ENCODE measurements around the gene EVI5L. TPM values are rescaled to one million over a fixed set of nuclear protein-coding genes. Genes with fewer than 3 reads are reported as not detected.
A peak's percentile ranks its signal among the peaks of the same experiment; 100 is the strongest.
"Not testable (repeated sequence)": the region's sequence is repeated elsewhere in the genome, so short reads cannot be mapped to it uniquely, and the experiment has no call there.

EVI5L gene
- total and polyA plus RNA-seq, 3 experiments from 2014 or later, result 2.9 to 7.4 (median 6.7) TPM

DNA sequence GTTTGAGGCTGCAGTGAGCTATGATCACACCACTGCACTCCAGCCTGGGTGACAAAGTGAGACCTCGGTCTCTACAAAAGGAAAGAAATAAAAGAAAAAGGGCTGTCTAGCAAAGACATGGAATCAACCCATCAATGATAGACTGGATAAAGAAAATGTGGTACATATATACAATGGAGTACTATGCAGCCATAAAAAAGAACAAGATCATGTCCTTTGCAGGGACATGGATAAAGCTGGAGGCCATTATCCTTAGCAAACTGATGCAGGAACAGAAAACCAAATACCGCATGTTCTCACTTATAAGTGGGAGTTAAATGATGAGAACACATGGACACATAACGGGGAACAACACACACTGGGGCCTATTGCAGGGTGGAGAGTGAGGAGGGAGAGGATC lies 14.0 kb upstream of the EVI5L start:
- H3K4me3 ChIP-seq (ENCODE audit: low read length); DNase-seq; H3K36me3 ChIP-seq (ENCODE audit: insufficient read depth, low read length); H3K27me3 ChIP-seq (ENCODE audit: insufficient read depth, low read length, poor library complexity, severe bottlenecking); CTCF ChIA-PET; H3K27ac ChIP-seq (ENCODE audit: low read depth, low read length); H3K27ac Mint-ChIP-seq; H3K9me3 ChIP-seq (ENCODE audit: low read length); POLR2A ChIA-PET: not testable (repeated sequence)
- H3K9me3 Mint-ChIP-seq, result peaks cover 6 to 19% (median 13%) of the 10 kb centered on the region in 5 donors
- peaks cover 21 to 45% of the 10 kb centered on the region in 2 donors for H3K27me3 Mint-ChIP-seq
- peaks cover 12 to 19% (median 16%) of the 10 kb centered on the region in 3 donors for H3K4me1 Mint-ChIP-seq
- H3K4me3 Mint-ChIP-seq, result peak overlapping the region in 1 of 7 donors; percentile 73
- H3K4me1 ChIP-seq (ENCODE audit: insufficient read depth, low read length), result peaks cover 13% of the 10 kb centered on the region
- H3K36me3 Mint-ChIP-seq, result peaks cover 0 to 12% (median 4%) of the 10 kb centered on the region in 3 donors

DNA sequence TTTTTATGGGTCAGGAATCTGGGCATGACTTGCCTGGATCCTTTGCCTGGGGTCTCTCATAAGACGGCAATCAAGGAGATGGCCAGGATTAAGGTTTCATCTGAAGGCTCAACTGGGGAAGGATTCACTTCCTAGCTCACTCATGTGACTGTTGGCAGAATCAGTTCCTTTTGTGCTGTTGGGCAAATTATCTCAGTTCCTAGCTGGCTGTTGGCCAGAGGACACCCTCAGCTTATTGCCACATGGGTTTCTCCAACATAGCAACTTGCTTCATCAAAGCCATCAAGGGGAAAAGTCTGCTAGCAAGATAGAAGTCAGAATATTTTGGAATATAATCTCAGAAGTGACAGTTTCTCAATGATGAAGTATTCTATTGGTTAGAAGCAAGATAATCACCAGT lies 12.2 kb upstream of the EVI5L start:
- no peak for DNase-seq
- no peaks in the 10 kb centered on the region for H3K36me3 ChIP-seq (ENCODE audit: insufficient read depth, low read length)
- H3K27me3 ChIP-seq (ENCODE audit: insufficient read depth, low read length, poor library complexity, severe bottlenecking), result peaks cover 8% of the 10 kb centered on the region
- no peak overlapping the region for H3K4me3 Mint-ChIP-seq
- peaks cover 0 to 11% (median 2%) of the 10 kb centered on the region in 5 donors for H3K9me3 Mint-ChIP-seq
- no peak overlapping the region for H3K4me3 ChIP-seq (ENCODE audit: low read length)
- H3K4me1 ChIP-seq (ENCODE audit: insufficient read depth, low read length), result peaks cover 13% of the 10 kb centered on the region
- ChIA-PET CTCF (interaction anchor here (1.4 to 1.7 kb wide), 3 partner anchors 17 to 137 kb away, joined by 4 to 5 read pairs (median 4); partner anchors contain the start of gene TRAPPC5), POLR2A (no interaction called here)
- peaks cover 12 to 19% (median 16%) of the 10 kb centered on the region in 3 donors for H3K4me1 Mint-ChIP-seq
- no peak overlapping the region for H3K27ac ChIP-seq (ENCODE audit: low read depth, low read length)
- H3K36me3 Mint-ChIP-seq, result peaks cover 0 to 1% (median 0%) of the 10 kb centered on the region in 3 donors
- no peaks in the 10 kb centered on the region for H3K9me3 ChIP-seq (ENCODE audit: low read length)
- peaks cover 22 to 43% of the 10 kb centered on the region in 2 donors for H3K27me3 Mint-ChIP-seq
- no peak overlapping the region for H3K27ac Mint-ChIP-seq

DNA sequence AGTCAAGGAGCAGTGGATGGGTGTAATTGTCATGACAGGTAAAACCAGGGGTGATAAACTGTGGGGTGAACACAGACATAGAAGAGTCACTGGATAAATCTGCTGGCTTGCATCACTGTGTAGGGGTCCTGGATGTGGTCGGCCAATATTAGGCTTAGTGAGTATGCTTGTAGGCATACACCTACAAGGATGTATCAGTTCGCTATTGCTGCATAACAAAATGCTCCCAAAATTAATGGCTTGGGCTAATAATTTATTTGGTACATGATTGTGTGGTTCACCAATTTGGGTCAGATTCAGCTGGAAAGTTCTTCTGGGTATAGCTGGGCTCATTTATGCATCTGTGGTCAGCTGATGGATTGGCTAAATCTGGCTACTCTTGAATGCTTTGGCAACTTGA lies 11.2 kb upstream of the EVI5L start:
- Mint-ChIP-seq H3K27me3 (peaks cover 22 to 45% of the 10 kb centered on the region in 2 donors), H3K4me1 (peaks cover 12 to 19% (median 16%) of the 10 kb centered on the region in 3 donors), H3K27ac (no peak overlapping the region), H3K4me3 (no peak overlapping the region), H3K9me3 (peaks cover 0 to 9% (median 2%) of the 10 kb centered on the region in 5 donors), H3K36me3 (peaks cover 0 to 1% (median 0%) of the 10 kb centered on the region in 3 donors)
- no peak for DNase-seq
- H3K4me3 ChIP-seq (ENCODE audit: low read length), result no peak overlapping the region
- H3K9me3 ChIP-seq (ENCODE audit: low read length), result no peaks in the 10 kb centered on the region
- ChIA-PET POLR2A (no interaction called here), CTCF (interaction anchor here (1.4 to 1.9 kb wide), 3 partner anchors 14 to 50 kb away, joined by 4 to 7 read pairs (median 4); no protein-coding TSS in a partner anchor)
- no peak overlapping the region for H3K27ac ChIP-seq (ENCODE audit: low read depth, low read length)
- no peaks in the 10 kb centered on the region for H3K36me3 ChIP-seq (ENCODE audit: insufficient read depth, low read length)
- H3K27me3 ChIP-seq (ENCODE audit: insufficient read depth, low read length, poor library complexity, severe bottlenecking), result peaks cover 8% of the 10 kb centered on the region
- peaks cover 13% of the 10 kb centered on the region for H3K4me1 ChIP-seq (ENCODE audit: insufficient read depth, low read length)

DNA sequence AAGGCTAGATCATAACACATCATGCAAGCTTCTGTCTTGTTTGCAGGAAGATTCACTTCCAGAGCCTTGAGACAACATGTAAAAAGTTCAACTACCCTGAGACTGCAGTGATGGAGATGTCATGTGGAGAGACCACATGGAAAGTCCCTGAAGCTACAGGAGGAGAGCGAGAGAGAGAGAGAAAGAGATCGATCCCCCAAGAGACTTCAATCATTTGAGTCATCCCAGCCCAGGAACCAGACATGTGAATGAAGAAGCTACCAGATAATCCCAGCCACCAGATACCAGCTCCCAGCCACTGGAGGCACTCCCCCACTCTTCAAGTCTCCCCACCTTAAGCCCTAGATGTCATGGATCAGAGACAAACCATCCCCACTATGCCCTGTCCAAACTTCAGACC lies 10.7 kb upstream of the EVI5L start:
- Histone ChIP-seq H3K27me3 (ENCODE audit: insufficient read depth, low read length, poor library complexity, severe bottlenecking) (peaks cover 8% of the 10 kb centered on the region), H3K36me3 (ENCODE audit: insufficient read depth, low read length) (no peaks in the 10 kb centered on the region), H3K4me3 (ENCODE audit: low read length) (no peak overlapping the region), H3K9me3 (ENCODE audit: low read length) (no peaks in the 10 kb centered on the region), H3K4me1 (ENCODE audit: insufficient read depth, low read length) (peaks cover 13% of the 10 kb centered on the region), H3K27ac (ENCODE audit: low read depth, low read length) (no peak overlapping the region)
- peaks cover 0 to 1% (median 0%) of the 10 kb centered on the region in 3 donors for H3K36me3 Mint-ChIP-seq
- peaks cover 22 to 42% of the 10 kb centered on the region in 2 donors for H3K27me3 Mint-ChIP-seq
- peak overlapping the region in 1 of 8 donors; percentile 10 for H3K27ac Mint-ChIP-seq
- POLR2A ChIA-PET, result no interaction called here
- no peak overlapping the region for H3K4me3 Mint-ChIP-seq
- H3K4me1 Mint-ChIP-seq, result peaks cover 12 to 16% (median 16%) of the 10 kb centered on the region in 3 donors
- no peak for DNase-seq
- CTCF ChIA-PET, result interaction anchor here (1.4 to 1.9 kb wide), 2 partner anchors 14 to 50 kb away, joined by 4 to 7 read pairs; no protein-coding TSS in a partner anchor
- peaks cover 0 to 9% (median 0%) of the 10 kb centered on the region in 5 donors for H3K9me3 Mint-ChIP-seq

DNA sequence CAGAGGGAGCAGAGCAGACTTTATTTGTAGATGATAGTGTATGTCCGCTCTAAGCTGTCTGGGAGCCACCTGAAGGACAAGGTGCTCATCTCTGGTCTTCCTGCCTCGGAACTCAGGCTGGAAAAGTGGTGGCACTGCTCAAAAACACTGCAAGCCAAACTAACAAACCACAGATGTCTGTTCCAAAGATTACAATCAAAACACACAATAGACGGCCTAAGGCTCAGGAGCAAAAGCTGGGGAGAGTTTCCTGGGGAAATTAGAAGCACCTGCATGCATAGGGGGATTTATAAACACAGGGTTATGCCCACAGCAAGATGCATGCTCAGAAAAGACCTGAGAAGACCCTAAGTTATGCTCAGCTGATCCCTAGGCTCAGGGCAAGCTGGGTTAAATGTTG lies 9.4 kb upstream of the EVI5L start:
- ChIA-PET POLR2A (no interaction called here), CTCF (no interaction called here)
- H3K27ac Mint-ChIP-seq, result peak overlapping the region in 1 of 8 donors; percentile 52
- Histone ChIP-seq H3K4me3 (ENCODE audit: low read length) (no peak overlapping the region), H3K4me1 (ENCODE audit: insufficient read depth, low read length) (peaks cover under 1% of the 10 kb centered on the region), H3K9me3 (ENCODE audit: low read length) (no peaks in the 10 kb centered on the region), H3K27ac (ENCODE audit: low read depth, low read length) (no peak overlapping the region), H3K27me3 (ENCODE audit: insufficient read depth, low read length, poor library complexity, severe bottlenecking) (peaks cover 8% of the 10 kb centered on the region), H3K36me3 (ENCODE audit: insufficient read depth, low read length) (no peaks in the 10 kb centered on the region)
- H3K9me3 Mint-ChIP-seq, result peaks cover 0 to 6% (median 0%) of the 10 kb centered on the region in 5 donors
- H3K4me3 Mint-ChIP-seq, result no peak overlapping the region
- no peak for DNase-seq
- peaks cover 0 to 1% (median 0%) of the 10 kb centered on the region in 3 donors for H3K36me3 Mint-ChIP-seq
- H3K27me3 Mint-ChIP-seq, result peaks cover 20 to 42% of the 10 kb centered on the region in 2 donors
- H3K4me1 Mint-ChIP-seq, result peaks cover 2 to 6% (median 3%) of the 10 kb centered on the region in 3 donors

DNA sequence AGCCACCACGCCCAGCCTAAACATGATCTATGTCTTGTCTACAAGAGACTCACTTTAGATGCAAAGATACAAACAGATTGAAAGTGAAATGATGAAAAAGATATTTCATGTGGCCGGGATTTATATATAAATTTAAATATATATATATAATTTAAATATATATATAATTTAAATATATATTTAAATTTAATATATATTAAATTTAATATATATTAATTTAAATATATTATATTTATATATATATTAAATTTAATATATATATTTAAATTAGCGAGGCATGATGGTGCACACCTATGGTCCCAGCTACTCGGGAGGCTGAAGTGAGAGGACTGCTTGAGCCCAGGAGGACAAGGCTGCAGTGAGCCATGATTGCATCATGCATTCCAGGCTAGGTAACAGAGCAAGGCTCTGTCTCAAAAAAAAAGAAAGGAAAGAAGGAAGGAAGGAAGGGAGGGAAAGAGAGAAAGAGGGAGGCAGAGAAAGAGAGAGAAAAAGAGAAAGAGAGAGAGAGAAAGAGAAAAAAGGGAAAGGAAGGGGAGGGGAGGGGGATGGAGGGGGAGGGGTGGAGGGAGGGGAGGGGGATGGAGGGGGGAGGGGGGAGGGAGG lies 7.0 kb upstream of the EVI5L start:
- no peak overlapping the region for H3K4me3 ChIP-seq (ENCODE audit: low read length)
- H3K4me1 ChIP-seq (ENCODE audit: insufficient read depth, low read length), result no peaks in the 10 kb centered on the region
- Mint-ChIP-seq H3K27ac (no peak overlapping the region), H3K36me3 (peaks cover 0 to 1% (median 0%) of the 10 kb centered on the region in 3 donors), H3K4me1 (no peaks in the 10 kb centered on the region), H3K4me3 (no peak overlapping the region), H3K27me3 (peaks cover 16 to 33% of the 10 kb centered on the region in 2 donors), H3K9me3 (peaks cover 0 to 6% (median 0%) of the 10 kb centered on the region in 5 donors)
- CTCF ChIA-PET, result no interaction called here
- no peak for DNase-seq
- POLR2A ChIA-PET, result interaction anchor here (0.8 kb wide), 1 partner anchor 1156 kb away, joined by 6 read pairs; no protein-coding TSS in a partner anchor
- H3K27me3 ChIP-seq (ENCODE audit: insufficient read depth, low read length, poor library complexity, severe bottlenecking), result peaks cover 8% of the 10 kb centered on the region
- no peaks in the 10 kb centered on the region for H3K9me3 ChIP-seq (ENCODE audit: low read length)
- H3K36me3 ChIP-seq (ENCODE audit: insufficient read depth, low read length), result no peaks in the 10 kb centered on the region
- no peak overlapping the region for H3K27ac ChIP-seq (ENCODE audit: low read depth, low read length)

DNA sequence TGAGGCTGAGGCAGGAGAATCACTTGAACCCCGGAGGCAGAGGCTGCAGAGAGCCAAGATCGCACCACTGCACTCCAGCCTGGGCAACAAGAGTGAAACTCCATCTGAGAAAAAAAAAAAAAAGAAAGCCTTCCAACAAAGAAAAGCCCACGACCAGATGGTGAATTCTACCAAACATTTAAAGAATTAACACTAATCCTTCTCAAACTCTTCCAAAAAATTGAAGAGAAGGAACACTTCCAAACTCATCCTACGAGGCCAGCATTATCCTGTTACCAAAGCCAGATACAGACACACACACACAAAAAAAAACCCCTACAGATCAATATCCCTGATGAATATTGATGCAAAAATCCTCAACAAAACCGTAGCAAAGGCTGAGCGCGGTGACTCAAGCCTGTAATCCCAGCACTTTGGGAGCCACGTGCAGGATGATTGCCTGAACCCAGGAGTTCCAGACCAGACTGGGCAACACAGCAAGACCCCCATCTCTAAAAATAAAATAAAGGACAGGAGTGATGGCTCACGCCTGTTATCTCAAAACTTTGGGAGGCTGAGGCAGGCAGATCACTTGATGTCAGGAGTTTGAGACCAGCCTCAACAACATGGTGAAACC lies 6.2 kb upstream of the EVI5L start:
- peaks cover 16 to 29% of the 10 kb centered on the region in 2 donors for H3K27me3 Mint-ChIP-seq
- H3K27me3 ChIP-seq (ENCODE audit: insufficient read depth, low read length, poor library complexity, severe bottlenecking), result peaks cover 8% of the 10 kb centered on the region
- ChIA-PET CTCF (no interaction called here), POLR2A (interaction anchor here (0.7 kb wide), 1 partner anchor 194 kb away, joined by 6 read pairs; the partner anchor contains the start of gene PET100)
- no peaks in the 10 kb centered on the region for H3K9me3 ChIP-seq (ENCODE audit: low read length)
- H3K9me3 Mint-ChIP-seq, result peaks cover 0 to 5% (median 0%) of the 10 kb centered on the region in 5 donors
- no peak overlapping the region for H3K27ac ChIP-seq (ENCODE audit: low read depth, low read length)
- peaks cover 4% of the 10 kb centered on the region for H3K4me1 ChIP-seq (ENCODE audit: insufficient read depth, low read length)
- no peak overlapping the region for H3K4me3 Mint-ChIP-seq
- peak overlapping the region in 2 of 8 donors; percentile 5 to 46 for H3K27ac Mint-ChIP-seq
- H3K4me3 ChIP-seq (ENCODE audit: low read length), result no peak overlapping the region
- DNase-seq, result no peak
- H3K36me3 Mint-ChIP-seq, result no peaks in the 10 kb centered on the region
- no peaks in the 10 kb centered on the region for H3K36me3 ChIP-seq (ENCODE audit: insufficient read depth, low read length)
- peaks cover 0 to under 1% (median under 1%) of the 10 kb centered on the region in 3 donors for H3K4me1 Mint-ChIP-seq

DNA sequence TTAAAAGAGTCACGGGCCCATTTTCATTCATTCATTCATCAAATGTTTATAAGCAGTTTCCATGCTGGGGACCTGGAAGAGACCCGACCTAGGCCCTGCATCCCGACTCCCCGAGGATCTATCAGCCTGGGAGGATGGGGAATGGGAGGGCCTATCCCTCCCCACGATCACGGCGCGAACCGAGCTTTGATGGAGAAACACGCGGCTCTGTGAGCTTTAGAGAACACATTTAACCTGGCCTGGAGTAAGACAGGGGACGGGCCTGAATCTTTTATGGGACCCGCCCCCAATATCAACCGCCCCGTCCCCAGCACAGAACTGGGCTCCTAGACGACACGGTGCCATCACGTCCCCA lies 875 bp upstream of the EVI5L start:
- Mint-ChIP-seq H3K27me3 (no peaks in the 10 kb centered on the region), H3K4me3 (peak overlapping the region; percentile 79 to 89 (median 82)), H3K9me3 (no peaks in the 10 kb centered on the region), H3K36me3 (no peaks in the 10 kb centered on the region), H3K27ac (peak overlapping the region in 7 of 8 donors; percentile 65 to 93 (median 89)), H3K4me1 (peaks cover 13 to 28% (median 23%) of the 10 kb centered on the region in 3 donors)
- peaks cover 17% of the 10 kb centered on the region for H3K4me1 ChIP-seq (ENCODE audit: insufficient read depth, low read length)
- POLR2A ChIA-PET, result no interaction called here
- no peaks in the 10 kb centered on the region for H3K27me3 ChIP-seq (ENCODE audit: insufficient read depth, low read length, poor library complexity, severe bottlenecking)
- CTCF ChIA-PET, result interaction anchor here (0.8 to 2.0 kb wide), 3 partner anchors 28 to 148 kb away, joined by 4 to 6 read pairs (median 5); partner anchors contain the start of gene TRAPPC5
- peak overlapping the region; percentile 24 for H3K4me3 ChIP-seq (ENCODE audit: low read length)
- no peaks in the 10 kb centered on the region for H3K36me3 ChIP-seq (ENCODE audit: insufficient read depth, low read length)
- no peak overlapping the region for H3K27ac ChIP-seq (ENCODE audit: low read depth, low read length)
- H3K9me3 ChIP-seq (ENCODE audit: low read length), result no peaks in the 10 kb centered on the region
- no peak for DNase-seq

Data from CD8-positive, alpha-beta memory T cell (primary cell).